ENCODE results near the gene MUC5B. TPM values are rescaled to one million over a fixed set of nuclear protein-coding genes. Genes with fewer than 3 reads are reported as not detected.
A peak's percentile ranks its signal among the peaks of the same experiment; 100 is the strongest.

Gene MUC5B
- total RNA-seq, 2 donors from 2014 or later: not detected

- H3K9me3 Mint-ChIP-seq: no peaks in the 10 kb centered on the region
- H3K27ac Mint-ChIP-seq: no peak overlapping the region
- Histone ChIP-seq H3K36me3 (ENCODE audit: control insufficient read depth, insufficient read depth, low read length) (no peaks in the 10 kb centered on the region), H3K27ac (ENCODE audit: low read depth, low read length) (no peak overlapping the region), H3K9ac (ENCODE audit: extremely low read depth, low read length, poor library complexity, severe bottlenecking) (no peak overlapping the region), H3K27me3 (ENCODE audit: control insufficient read depth, insufficient read depth, low read length, poor library complexity, severe bottlenecking) (no peaks in the 10 kb centered on the region), H3K9me3 (ENCODE audit: control insufficient read depth, low read length) (no peaks in the 10 kb centered on the region), H3K4me1 (ENCODE audit: control insufficient read depth, insufficient read depth, low read length) (no peaks in the 10 kb centered on the region), H3K4me3 (ENCODE audit: low read length) (no peak overlapping the region)
- no peaks in the 10 kb centered on the region for H3K4me1 Mint-ChIP-seq
- no peaks in the 10 kb centered on the region for H3K27me3 Mint-ChIP-seq (ENCODE audit: insufficient read depth)
- TF ChIP-seq CTCF (conservative IDR thresholded peaks at IDR 0.05): peak; percentile 71
- no peaks in the 10 kb centered on the region for H3K36me3 Mint-ChIP-seq (ENCODE audit: low read depth)
- H3K4me3 Mint-ChIP-seq: no peak overlapping the region
- WGBS, 2 experiments (ENCODE audit: insufficient coverage in 1 of 2, insufficient read length in 1 of 2): 85 to 87% methylated on average over 12 to 23 of the region's 23 CpGs
- peak; percentile 75 for DNase-seq
Observed at GRCh38 chr11:1226986-1227550, 4.2 kb downstream of the MUC5B start.

GRCh38 chr11:1227551-1228100, 4.8 kb downstream of the MUC5B start:
- no peaks in the 10 kb centered on the region for H3K4me1 Mint-ChIP-seq

GRCh38 chr11:1228101-1228821, 5.4 kb downstream of the MUC5B start:
- no peaks in the 10 kb centered on the region for H3K4me1 ChIP-seq (ENCODE audit: control insufficient read depth, insufficient read depth, low read length)
- H3K27ac ChIP-seq (ENCODE audit: low read depth, low read length): no peak overlapping the region
- no peaks in the 10 kb centered on the region for H3K27me3 ChIP-seq (ENCODE audit: control insufficient read depth, insufficient read depth, low read length, poor library complexity, severe bottlenecking)
- Mint-ChIP-seq H3K4me1 (no peaks in the 10 kb centered on the region), H3K27ac (no peak overlapping the region), H3K27me3 (ENCODE audit: insufficient read depth) (no peaks in the 10 kb centered on the region), H3K36me3 (ENCODE audit: low read depth) (no peaks in the 10 kb centered on the region), H3K4me3 (no peak overlapping the region), H3K9me3 (no peaks in the 10 kb centered on the region)
- no peaks in the 10 kb centered on the region for H3K9me3 ChIP-seq (ENCODE audit: control insufficient read depth, low read length)
- no peak for TF ChIP-seq CTCF (conservative IDR thresholded peaks at IDR 0.05)
- 91 to 96% methylated on average over 16 to 31 of the region's 31 CpGs for WGBS, 2 experiments (ENCODE audit: insufficient coverage in 1 of 2, insufficient read length in 1 of 2)
- no peak overlapping the region for H3K9ac ChIP-seq (ENCODE audit: extremely low read depth, low read length, poor library complexity, severe bottlenecking)
- no peak overlapping the region for H3K4me3 ChIP-seq (ENCODE audit: low read length)
- no peaks in the 10 kb centered on the region for H3K36me3 ChIP-seq (ENCODE audit: control insufficient read depth, insufficient read depth, low read length)
- DNase-seq: peak; percentile 50

More at GRCh38 chr11:1227551-1228100, 4.8 kb downstream of the MUC5B start:
- Mint-ChIP-seq H3K9me3 (no peaks in the 10 kb centered on the region), H3K27ac (no peak overlapping the region), H3K4me3 (no peak overlapping the region), H3K36me3 (ENCODE audit: low read depth) (no peaks in the 10 kb centered on the region), H3K27me3 (ENCODE audit: insufficient read depth) (no peaks in the 10 kb centered on the region)
- no peaks in the 10 kb centered on the region for H3K27me3 ChIP-seq (ENCODE audit: control insufficient read depth, insufficient read depth, low read length, poor library complexity, severe bottlenecking)
- H3K9ac ChIP-seq (ENCODE audit: extremely low read depth, low read length, poor library complexity, severe bottlenecking): no peak overlapping the region
- no peaks in the 10 kb centered on the region for H3K9me3 ChIP-seq (ENCODE audit: control insufficient read depth, low read length)
- no peak for TF ChIP-seq CTCF (conservative IDR thresholded peaks at IDR 0.05)
- 91 to 93% methylated on average over 13 to 23 of the region's 23 CpGs for WGBS, 2 experiments (ENCODE audit: insufficient coverage in 1 of 2, insufficient read length in 1 of 2)
- no peak overlapping the region for H3K4me3 ChIP-seq (ENCODE audit: low read length)
- no peak overlapping the region for H3K27ac ChIP-seq (ENCODE audit: low read depth, low read length)
- no peaks in the 10 kb centered on the region for H3K36me3 ChIP-seq (ENCODE audit: control insufficient read depth, insufficient read depth, low read length)
- H3K4me1 ChIP-seq (ENCODE audit: control insufficient read depth, insufficient read depth, low read length): no peaks in the 10 kb centered on the region
- peak; percentile 31 for DNase-seq
